K562 (cell line): ENCODE measurements around the gene HDHD5. TPM values are rescaled to one million over a fixed set of nuclear protein-coding genes. Genes with fewer than 3 reads are reported as not detected.
A peak's percentile ranks its signal among the peaks of the same experiment; 100 is the strongest.

ENCODE experiments used
- ATAC-seq: fragments of 200-7000 bp; cut with Tn5 transposase; 3 replicates; pipeline ENCODE4 v1.9.1; 2020; ENCODE audit warnings: moderate library complexity
- BruUV-seq: library from RNA; stranded (reverse); fragments of 400-500 nt; replicated peaks from 2 replicates; lab custom pipeline; 2021; lab: Mats Ljungman, UMichigan
- CTCF ChIA-PET: fragments of 300-600 bp; formaldehyde crosslinking; extraction: SDS; loops from one replicate; lab custom pipeline; 2021; ENCODE audit warnings: low intra/inter-chr PET ratio; lab: Yijun Ruan, JAX
- POLR2A ChIA-PET: fragments of 300-600, 350-650 bp; sonication (Branson Sonifier 250); formaldehyde crosslinking; extraction: SDS; loops from one replicate; lab custom pipeline; 2021; ENCODE audit warnings: antibody characterized with exemption, inconsistent platforms; lab: Yijun Ruan, JAX
- DNase-seq, 4 experiments: peaks; one replicate each; pipeline versions ENCODE4 v3.0.0 to v3.0.0-alpha.2; 2011 to 2018; ENCODE audit warnings: low spot score in 3 of 4, mixed read lengths in 3 of 4; ENCODE audit errors: extremely low read depth in 1 of 4
- FAIRE-seq: peaks from 2 replicates; lab custom pipeline; 2011; peaks lifted over from hg19 to GRCh38; lab: Jason Lieb, UNC
- H2AFZ ChIP-seq: 2 replicates; pipeline ENCODE4 v1.6.0; 2011; ENCODE audit warnings: low read depth, low read length, control low read depth, inconsistent platforms
- H3K27ac ChIP-seq: fragments of 200-600 bp; 3 replicates; pipeline ENCODE4 v1.8.0; 2011; ENCODE audit warnings: low read depth, mild to moderate bottlenecking, control low read depth, inconsistent platforms, low read length, moderate library complexity, mixed read lengths; ENCODE audit errors: extremely low read depth
- H3K27me3 ChIP-seq, 2 experiments: fragments of 300-600 bp in 1 of 2; 2 replicates in 1 of 2; 3 replicates in 1 of 2; pipeline versions ENCODE4 v1.6.0 to v1.8.0; 2011; ENCODE audit warnings: inconsistent platforms in 2 of 2, low read length in 2 of 2, mild to moderate bottlenecking in 1 of 2, mixed read lengths in 1 of 2, moderate library complexity in 1 of 2; ENCODE audit not compliant: control insufficient read depth in 2 of 2, insufficient read depth in 2 of 2
- H3K36me3 ChIP-seq: fragments of 300-600 bp; 3 replicates; pipeline ENCODE4 v1.8.0; 2011; ENCODE audit warnings: mild to moderate bottlenecking, low read length, inconsistent platforms; ENCODE audit not compliant: control insufficient read depth, insufficient read depth
- H3K4me1 ChIP-seq, 2 experiments: fragments of 200-600 bp in 1 of 2; replicated peaks in 1 of 2; 2 replicates in 1 of 2; 3 replicates in 1 of 2; pipeline versions ENCODE4 v1.5.1 to v1.8.0; 2011; ENCODE audit warnings: inconsistent platforms in 2 of 2, low read length in 2 of 2, mild to moderate bottlenecking in 1 of 2, mixed read lengths in 1 of 2, moderate library complexity in 1 of 2; ENCODE audit not compliant: control insufficient read depth in 2 of 2, insufficient read depth in 2 of 2
- H3K4me2 ChIP-seq: 2 replicates; pipeline ENCODE4 v1.6.1; 2011; ENCODE audit warnings: low read length, control low read depth, inconsistent platforms, mixed read lengths; ENCODE audit not compliant: insufficient read depth
- H3K4me3 ChIP-seq: fragments of 200-600 bp; sonication (generic), shearing (Covaris generic); 2 replicates; pipeline ENCODE4 v1.5.1; 2016; ENCODE audit warnings: control low read depth, inconsistent platforms
- H3K79me2 ChIP-seq: fragments of 200-600 bp; 3 replicates; pipeline ENCODE4 v1.8.0; 2011; ENCODE audit warnings: low read length, inconsistent platforms; ENCODE audit not compliant: control insufficient read depth, insufficient read depth
- H3K9ac ChIP-seq, 2 experiments: 2 replicates each; pipeline versions ENCODE4 v1.6.0 to v1.6.1; 2011; ENCODE audit warnings: low read depth in 2 of 2, low read length in 2 of 2, control low read depth in 1 of 2, inconsistent platforms in 1 of 2, mild to moderate bottlenecking in 1 of 2, mixed read lengths in 1 of 2; ENCODE audit not compliant: insufficient read depth in 1 of 2
- H3K9me1 ChIP-seq: one replicate; pipeline ENCODE4 v1.6.0; 2011; ENCODE audit warnings: inconsistent platforms, mild to moderate bottlenecking, low read length, moderate library complexity; ENCODE audit not compliant: control insufficient read depth, insufficient read depth
- H3K9me3 ChIP-seq: replicated peaks from 2 replicates; pipeline ENCODE4 v1.5.1; 2011; ENCODE audit warnings: low read depth, low read length, inconsistent platforms; ENCODE audit not compliant: control insufficient read depth, insufficient read depth
- H4K20me1 ChIP-seq: replicated peaks from 2 replicates; pipeline ENCODE4 v1.6.1; 2011; ENCODE audit warnings: low read length, inconsistent platforms, mixed read lengths; ENCODE audit not compliant: control insufficient read depth, insufficient read depth
- ARID1B ChIP-seq: fragments of 450-650 bp; IDR thresholded peaks from 2 replicates; pipeline ENCODE4 v1.6.1; 2016; ENCODE audit warnings: antibody characterized with exemption, mild to moderate bottlenecking, inconsistent platforms
- RAD21 ChIP-seq, 2 experiments: fragments of 250-450 bp in 1 of 2; fragments of 450-650 bp in 1 of 2; sonication (Bioruptor Pico) in 1 of 2; formaldehyde crosslinking in 1 of 2; IDR thresholded peaks in 1 of 2; conservative IDR thresholded peaks in 1 of 2; 2 replicates each; pipeline versions ENCODE4 v1.4.0 to v1.8.0; 2020 to 2022; ENCODE audit warnings: mild to moderate bottlenecking in 2 of 2, moderate library complexity in 1 of 2
- WGBS: fragments of 100-300 bp; shearing (Covaris generic); methylation state at CpG from one replicate; pipeline ENCODE4 v1.1.6; 2016; ENCODE audit warnings: low coverage, mixed read lengths; ENCODE audit not compliant: insufficient coverage; ENCODE audit errors: missing lambda C conversion rate; 5-methylcytosine and 5-hydroxymethylcytosine counted together
- in situ Hi-C: fragments of 300-500 bp; cut with MboI; formaldehyde crosslinking; loops from 4 replicates; pipeline ENCODE4 v1.15.0; 2018; ENCODE audit warnings: inconsistent platforms, mixed read lengths
- intact Hi-C: fragments of 100-400 bp; cut with micrococcal nuclease; formaldehyde crosslinking; loops from 2 replicates; pipeline ENCODE4 v1.14.2; 2022
- polyA plus RNA-seq, 8 experiments: library from polyadenylated mRNA; depleted of rRNA in 4 of 8; stranded (reverse) in 5 of 8; unstranded in 3 of 8; fragments of >200 nt; fragmentation: Nextera tagmentation in 2 of 8; fragmentation: Illumina TruSeq in 1 of 8; extraction: Ambion mirVana in 2 of 8; extraction: Trizol in 1 of 8; gene quantifications; 2 replicates each; pipeline versions ENCODE4 v1.2.1 to v1.2.3, GENCODE V29; 2011 to 2014; ENCODE audit warnings: inconsistent platforms in 1 of 8, missing spikeins in 1 of 8
- total RNA-seq, 7 experiments: library from RNA; depleted of rRNA in 6 of 7; stranded (reverse); fragments of >200 nt in 6 of 7; fragmentation: Illumina TruSeq in 2 of 7; extraction: Trizol in 2 of 7; gene quantifications; 2 replicates each; pipeline versions ENCODE4 v1.2.1 to v1.2.3, GENCODE V29; 2011 to 2021; ENCODE audit warnings: low replicate concordance in 1 of 7
- TF ChIP-seq, protein P1 (sequence below), 3 experiments: IDR thresholded peaks in 2 of 3; conservative IDR thresholded peaks in 1 of 3; 2 replicates each; pipeline ENCODE4 v1.5.1; 2011 to 2012; ENCODE audit warnings: low read length in 3 of 3, mild to moderate bottlenecking in 3 of 3, control low read depth in 2 of 3, improper control_type of control experiment in 1 of 3, inconsistent platforms in 1 of 3, low read depth in 1 of 3, mixed read lengths in 1 of 3, moderate library complexity in 1 of 3; ENCODE audit not compliant: insufficient read depth in 2 of 3

HDHD5 gene
- total and polyA plus RNA-seq, 9 of the 15 experiments (the other 6 are each of a cell fraction or from before 2014, with no cell fraction given): 1.6 to 36.6 (median 24.2) TPM

DNA sequence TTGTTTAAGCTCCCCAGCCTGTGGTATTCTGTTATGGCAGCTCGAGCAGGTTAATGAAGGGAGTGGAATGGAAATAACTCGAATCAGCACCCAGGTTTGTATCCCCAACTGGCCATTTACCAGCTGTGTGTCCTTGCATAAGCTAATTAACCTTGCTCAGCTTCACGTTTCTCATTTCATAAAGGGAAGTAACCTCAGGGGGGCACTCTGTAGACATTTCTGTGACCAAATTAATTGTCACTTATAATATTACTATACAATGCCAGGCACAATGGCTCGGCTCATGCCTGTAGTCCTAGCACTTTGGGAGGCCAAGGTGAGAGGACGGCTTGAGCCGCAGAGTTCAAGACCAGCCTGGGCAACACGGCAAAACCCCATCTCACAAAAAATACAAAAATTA is 46.4 kb upstream of the HDHD5 start:
- no peak for FAIRE-seq
- no peak overlapping the region for H3K4me3 ChIP-seq
- no peaks in the 10 kb centered on the region for H3K9me1 ChIP-seq
- no peak overlapping the region for H3K9ac ChIP-seq
- WGBS: 8% methylated on average over 7 of the region's 7 CpGs
- H3K9me3 ChIP-seq: no peaks in the 10 kb centered on the region
- intact Hi-C loops (no loop called here), in situ Hi-C loops (no loop called here)
- ChIA-PET POLR2A (no interaction called here), CTCF (no interaction called here)
- no peak overlapping the region for H3K27ac ChIP-seq
- H3K79me2 ChIP-seq: no peaks in the 10 kb centered on the region
- no peak overlapping the region for H3K4me2 ChIP-seq
- H2AFZ ChIP-seq: no peak overlapping the region
- no peaks in the 10 kb centered on the region for H3K36me3 ChIP-seq
- DNase-seq: no peak
- no TSS peak for BruUV-seq
- H3K27me3 ChIP-seq: peaks cover 7 to 24% of the 10 kb centered on the region in 2 experiments; a peak in 3 of 5 replicates
- no peak; the same call in 2 of the 3 replicates for ATAC-seq
- H4K20me1 ChIP-seq: no peaks in the 10 kb centered on the region; the same call in 1 of the 2 replicates
- TF ChIP-seq, protein P1, sequence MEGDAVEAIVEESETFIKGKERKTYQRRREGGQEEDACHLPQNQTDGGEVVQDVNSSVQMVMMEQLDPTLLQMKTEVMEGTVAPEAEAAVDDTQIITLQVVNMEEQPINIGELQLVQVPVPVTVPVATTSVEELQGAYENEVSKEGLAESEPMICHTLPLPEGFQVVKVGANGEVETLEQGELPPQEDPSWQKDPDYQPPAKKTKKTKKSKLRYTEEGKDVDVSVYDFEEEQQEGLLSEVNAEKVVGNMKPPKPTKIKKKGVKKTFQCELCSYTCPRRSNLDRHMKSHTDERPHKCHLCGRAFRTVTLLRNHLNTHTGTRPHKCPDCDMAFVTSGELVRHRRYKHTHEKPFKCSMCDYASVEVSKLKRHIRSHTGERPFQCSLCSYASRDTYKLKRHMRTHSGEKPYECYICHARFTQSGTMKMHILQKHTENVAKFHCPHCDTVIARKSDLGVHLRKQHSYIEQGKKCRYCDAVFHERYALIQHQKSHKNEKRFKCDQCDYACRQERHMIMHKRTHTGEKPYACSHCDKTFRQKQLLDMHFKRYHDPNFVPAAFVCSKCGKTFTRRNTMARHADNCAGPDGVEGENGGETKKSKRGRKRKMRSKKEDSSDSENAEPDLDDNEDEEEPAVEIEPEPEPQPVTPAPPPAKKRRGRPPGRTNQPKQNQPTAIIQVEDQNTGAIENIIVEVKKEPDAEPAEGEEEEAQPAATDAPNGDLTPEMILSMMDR (IDR thresholded peaks at IDR 0.05 in 2 of 3, conservative IDR thresholded peaks at IDR 0.05 in 1 of 3; ENCODE audit: insufficient read depth in 2 of 3, low read depth in 1 of 3, low read length in 3 of 3): 0 out of 6 replicates have a peak, but pooled peaks of 2 of the 3 experiments have one; percentile 9 to 10
- 0 out of 4 replicates have a peak, but pooled peaks of 1 of the 2 experiments have one; percentile 9 for TF ChIP-seq RAD21 (CRISPR knock-in tag; conservative IDR thresholded peaks at IDR 0.05 in 1 of 2, IDR thresholded peaks at IDR 0.05 in 1 of 2)
- TF ChIP-seq ARID1B: no peak
- no peaks in the 10 kb centered on the region for H3K4me1 ChIP-seq
